ENCODE results near the gene MYOCD.

The MYOCD gene

GRCh38 chr17:12735517-12735916 lies 69.8 kb downstream of the MYOCD start:
- H4K20me1 ChIP-seq (ENCODE audit: control insufficient read depth, insufficient read depth, low read depth, low read length) = no peaks in the 10 kb centered on the region
- H3F3A ChIP-seq (ENCODE audit: control insufficient read depth, insufficient read depth) = no peaks in the 10 kb centered on the region
- H3K4me1 ChIP-seq (ENCODE audit: control insufficient read depth, low read length) = no peaks in the 10 kb centered on the region
- H3K4me3 ChIP-seq (ENCODE audit: low read length) = no peak overlapping the region
- no peaks in the 10 kb centered on the region for H3K9me2 ChIP-seq (replicated peaks; ENCODE audit: control insufficient read depth, low read length)
- H3K4me2 ChIP-seq (ENCODE audit: low read length) = no peak overlapping the region
- no peak overlapping the region for H3K27ac ChIP-seq (ENCODE audit: low read depth, low read length)
- no peaks in the 10 kb centered on the region for H3K36me3 ChIP-seq (ENCODE audit: control insufficient read depth, low read length)
- TF ChIP-seq EZH2phosphoT487 (IDR thresholded peaks at IDR 0.05; ENCODE audit: borderline replicate concordance, low read length) = no peak
- TF ChIP-seq CTCF (IDR thresholded peaks at IDR 0.05; ENCODE audit: low read depth, low read length, poor library complexity, severe bottlenecking) = no peak
- no peaks in the 10 kb centered on the region for H3K79me2 ChIP-seq (ENCODE audit: control insufficient read depth, low read length)
- H3K9me3 ChIP-seq (ENCODE audit: control insufficient read depth, insufficient read depth, low read length) = no peaks in the 10 kb centered on the region
- H3K27me3 ChIP-seq (ENCODE audit: control insufficient read depth, low read length) = no peaks in the 10 kb centered on the region

- H4K20me1 ChIP-seq (ENCODE audit: control insufficient read depth, insufficient read depth, low read depth, low read length) = no peaks in the 10 kb centered on the region
- no peaks in the 10 kb centered on the region for H3K79me2 ChIP-seq (ENCODE audit: control insufficient read depth, low read length)
- no peak overlapping the region for H3K4me2 ChIP-seq (ENCODE audit: low read length)
- no peaks in the 10 kb centered on the region for H3K9me2 ChIP-seq (replicated peaks; ENCODE audit: control insufficient read depth, low read length)
- H3K4me1 ChIP-seq (ENCODE audit: control insufficient read depth, low read length) = no peaks in the 10 kb centered on the region
- TF ChIP-seq EZH2phosphoT487 (IDR thresholded peaks at IDR 0.05; ENCODE audit: borderline replicate concordance, low read length) (no peak), CTCF (IDR thresholded peaks at IDR 0.05; ENCODE audit: low read depth, low read length, poor library complexity, severe bottlenecking) (no peak)
- H3K4me3 ChIP-seq (ENCODE audit: low read length) = no peak overlapping the region
- H3K9me3 ChIP-seq (ENCODE audit: control insufficient read depth, insufficient read depth, low read length) = no peaks in the 10 kb centered on the region
- H3F3A ChIP-seq (ENCODE audit: control insufficient read depth, insufficient read depth) = no peaks in the 10 kb centered on the region
- H3K27me3 ChIP-seq (ENCODE audit: control insufficient read depth, low read length) = no peaks in the 10 kb centered on the region
- no peak overlapping the region for H3K27ac ChIP-seq (ENCODE audit: low read depth, low read length)
- no peaks in the 10 kb centered on the region for H3K36me3 ChIP-seq (ENCODE audit: control insufficient read depth, low read length)
Observed at GRCh38 chr17:12736526-12736925, 70.8 kb downstream of the MYOCD start.

DNA sequence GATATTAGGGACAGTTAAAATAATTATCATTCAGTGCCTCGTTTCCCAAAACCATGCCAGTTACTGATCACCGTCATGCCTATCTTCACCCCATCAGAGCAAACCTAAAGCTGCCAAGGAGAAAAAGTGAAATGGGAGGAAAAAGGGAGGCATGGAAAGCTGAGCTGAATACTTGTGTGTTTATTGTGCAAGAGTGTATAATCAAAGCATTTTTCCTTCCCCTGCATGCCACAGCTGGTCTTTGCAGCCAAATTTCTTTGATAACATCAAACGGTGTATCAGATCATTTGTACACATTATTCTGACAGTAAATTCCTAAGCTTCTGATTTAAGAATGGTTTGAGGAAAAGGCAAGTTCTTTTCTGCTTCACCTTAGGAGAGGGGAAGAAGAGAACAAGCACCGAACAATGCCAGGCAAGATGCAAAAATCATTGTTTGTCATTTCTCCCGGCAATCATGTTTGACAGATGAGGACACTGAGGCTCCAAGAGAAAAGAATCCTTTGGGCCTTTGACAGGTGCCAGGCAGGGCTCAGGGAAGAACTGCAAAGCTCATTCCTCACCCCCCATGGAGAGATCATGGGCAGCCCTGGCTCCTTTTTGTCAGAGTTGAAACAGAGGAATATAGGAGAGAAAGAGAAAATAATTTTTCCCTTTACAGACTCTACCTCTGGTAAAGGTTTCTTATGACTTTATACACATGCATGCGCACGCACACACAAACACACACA lies 72.2 kb downstream of the MYOCD start:
- Histone ChIP-seq H4K20me1 (ENCODE audit: control insufficient read depth, insufficient read depth, low read depth, low read length) (no peaks in the 10 kb centered on the region), H3K27me3 (ENCODE audit: control insufficient read depth, low read length) (no peaks in the 10 kb centered on the region), H3K79me2 (ENCODE audit: control insufficient read depth, low read length) (no peaks in the 10 kb centered on the region), H3K36me3 (ENCODE audit: control insufficient read depth, low read length) (no peaks in the 10 kb centered on the region), H3K9me2 (replicated peaks; ENCODE audit: control insufficient read depth, low read length) (no peaks in the 10 kb centered on the region), H3K4me3 (ENCODE audit: low read length) (no peak overlapping the region), H3K4me2 (ENCODE audit: low read length) (no peak overlapping the region), H3K4me1 (ENCODE audit: control insufficient read depth, low read length) (no peaks in the 10 kb centered on the region), H3K9me3 (ENCODE audit: control insufficient read depth, insufficient read depth, low read length) (no peaks in the 10 kb centered on the region), H3F3A (ENCODE audit: control insufficient read depth, insufficient read depth) (no peaks in the 10 kb centered on the region), H3K27ac (ENCODE audit: low read depth, low read length) (no peak overlapping the region)
- no peak for TF ChIP-seq CTCF (IDR thresholded peaks at IDR 0.05; ENCODE audit: low read depth, low read length, poor library complexity, severe bottlenecking)
- TF ChIP-seq EZH2phosphoT487 (IDR thresholded peaks at IDR 0.05; ENCODE audit: borderline replicate concordance, low read length) = no peak
